ENCODE results near the gene R3HDM2. TPM values are rescaled to one million over a fixed set of nuclear protein-coding genes. Genes with fewer than 3 reads are reported as not detected.

Gene R3HDM2
- total and polyA plus RNA-seq, 2 of the 13 experiments (the other 11 are each of a cell fraction or from before 2014, with no cell fraction given): 11.1 to 23.5 TPM

- ChIA-PET POLR2A (interaction anchor here (1.0 to 1.3 kb wide), 2 partner anchors 55 to 58 kb away, joined by 3 to 4 read pairs; no protein-coding TSS in a partner anchor), CTCF (ENCODE audit: low intra/inter-chr PET ratio, low total read pairs) (interaction anchor here (1.2 kb wide), 1 partner anchor 198 kb away, joined by 4 read pairs; no protein-coding TSS in a partner anchor)
- H3K4me2 ChIP-seq (ENCODE audit: low read depth, low read length): peak overlapping the region; percentile 99
- DNase-seq (ENCODE audit: low spot score) (no peak), FAIRE-seq (no peak), ATAC-seq (no peak)
- no peak for TF ChIP-seq GMEB2 (CRISPR knock-in tag; IDR thresholded peaks at IDR 0.05; ENCODE audit: low read depth)
- no peak for TF ChIP-seq ZSCAN21 (CRISPR knock-in tag; IDR thresholded peaks at IDR 0.05; ENCODE audit: borderline replicate concordance)
- TF ChIP-seq SAP130 (CRISPR knock-in tag; IDR thresholded peaks at IDR 0.05; ENCODE audit: low read depth): 0 out of 2 replicates have a peak, but pooled peaks have one; percentile 1
- TF ChIP-seq RFX5 (IDR thresholded peaks at IDR 0.05; ENCODE audit: low read depth, low read length): no peak
- peak; percentile 31; the same call in 1 of the 2 replicates for TF ChIP-seq NFKB2 (CRISPR knock-in tag; IDR thresholded peaks at IDR 0.05; ENCODE audit: borderline replicate concordance)
- no peaks in the 10 kb centered on the region for H3K36me3 ChIP-seq (replicated peaks in 1 of 2; ENCODE audit: control insufficient read depth in 1 of 2, insufficient read depth in 2 of 2, low read length in 2 of 2)
- H3K4me1 ChIP-seq (ENCODE audit: insufficient read depth, low read length): peaks cover 55% of the 10 kb centered on the region
- BruUV-seq (replicated peaks): no TSS peak
- no peaks in the 10 kb centered on the region for H3K79me2 ChIP-seq (ENCODE audit: insufficient read depth, low read length)
- H4K20me1 ChIP-seq (ENCODE audit: insufficient read depth, low read length): no peaks in the 10 kb centered on the region
- peaks cover 0 to 30% of the 10 kb centered on the region in 2 experiments; a peak in 3 of 5 replicates for H3K27me3 ChIP-seq (ENCODE audit: control insufficient read depth in 1 of 2, insufficient read depth in 2 of 2, low read length in 2 of 2)
- H3K9me3 ChIP-seq (ENCODE audit: low read length): no peaks in the 10 kb centered on the region
- H2AFZ ChIP-seq (ENCODE audit: low read length): no peak overlapping the region
- H3K4me3 ChIP-seq (replicated peaks in 1 of 3; ENCODE audit: insufficient read depth in 1 of 3, low read depth in 2 of 3, low read length in 3 of 3): peak overlapping the region; percentile 53 to 94 (median 68)
- intact Hi-C loops (cut with micrococcal nuclease; ENCODE audit: unreplicated experiment): loop anchor here (2.0 kb wide), 1 partner anchor 25 kb away; no protein-coding TSS in a partner anchor
- H3K9ac ChIP-seq (ENCODE audit: insufficient read depth, low read depth, low read length): peak overlapping the region; percentile 39; the same call in 1 of the 2 replicates
- in situ Hi-C loops (cut with HindIII; ENCODE audit: extremely low pct_ligation_motif_present, low pct_unique_long_range_greater_than_20kb): no loop called here
- no peak overlapping the region for H3K27ac ChIP-seq (ENCODE audit: extremely low read length, insufficient read depth, low read length)
- WGBS (ENCODE audit: low lambda C conversion rate): 0% methylated on average over 7 of the region's 9 CpGs
Observed at GRCh38 chr12:57461917-57462250, 31.0 kb upstream of the R3HDM2 start.

- Histone ChIP-seq H3K36me3 (replicated peaks in 1 of 2; ENCODE audit: control insufficient read depth in 1 of 2, insufficient read depth in 2 of 2, low read length in 2 of 2) (no peaks in the 10 kb centered on the region), H3K27ac (ENCODE audit: extremely low read length, insufficient read depth, low read length) (no peak overlapping the region), H4K20me1 (ENCODE audit: insufficient read depth, low read length) (no peaks in the 10 kb centered on the region), H3K9me3 (ENCODE audit: low read length) (no peaks in the 10 kb centered on the region), H3K4me2 (ENCODE audit: low read depth, low read length) (peak overlapping the region; percentile 99), H3K27me3 (ENCODE audit: control insufficient read depth in 1 of 2, insufficient read depth in 2 of 2, low read length in 2 of 2) (peaks cover 0 to 28% of the 10 kb centered on the region in 2 experiments; a peak in 3 of 5 replicates), H3K4me1 (ENCODE audit: insufficient read depth, low read length) (peaks cover 60% of the 10 kb centered on the region), H3K79me2 (ENCODE audit: insufficient read depth, low read length) (peaks cover 4% of the 10 kb centered on the region), H3K4me3 (replicated peaks in 1 of 3; ENCODE audit: insufficient read depth in 1 of 3, low read depth in 2 of 3, low read length in 3 of 3) (peak overlapping the region; percentile 53 to 94 (median 68)), H2AFZ (ENCODE audit: low read length) (no peak overlapping the region), H3K9ac (ENCODE audit: insufficient read depth, low read depth, low read length) (peak overlapping the region; percentile 39; the same call in 1 of the 2 replicates)
- in situ Hi-C loops (cut with HindIII; ENCODE audit: extremely low pct_ligation_motif_present, low pct_unique_long_range_greater_than_20kb) (no loop called here), intact Hi-C loops (cut with micrococcal nuclease; ENCODE audit: unreplicated experiment) (no loop called here)
- CTCF ChIA-PET (ENCODE audit: low intra/inter-chr PET ratio, low total read pairs): interaction anchor here (1.2 kb wide), 1 partner anchor 198 kb away, joined by 4 read pairs; no protein-coding TSS in a partner anchor
- WGBS (ENCODE audit: low lambda C conversion rate): 3% methylated on average over 30 of the region's 32 CpGs
- no peak for ATAC-seq
- TF ChIP-seq ZNF652 (CRISPR knock-in tag; IDR thresholded peaks at IDR 0.05; ENCODE audit: borderline replicate concordance, low read depth) (peak; percentile 63; the same call in 1 of the 2 replicates), ZFYVE20 (CRISPR knock-in tag; IDR thresholded peaks at IDR 0.05; ENCODE audit: borderline replicate concordance, low read depth) (no peak), CREB1 (IDR thresholded peaks at IDR 0.05) (0 out of 2 replicates have a peak, but pooled peaks have one; percentile 31), CREB1 (CRISPR knock-in tag; IDR thresholded peaks at IDR 0.05) (no peak), PATZ1 (CRISPR knock-in tag; IDR thresholded peaks at IDR 0.05) (peak; percentile 51; the same call in 1 of the 2 replicates)
- BruUV-seq (replicated peaks): no TSS peak
- no peak for DNase-seq (ENCODE audit: low spot score)
- FAIRE-seq: no peak
- POLR2A ChIA-PET: interaction anchor here (1.0 to 1.3 kb wide), 2 partner anchors 58 to 59 kb away, joined by 3 to 5 read pairs; no protein-coding TSS in a partner anchor
Observed at GRCh38 chr12:57461276-57461916, 30.6 kb upstream of the R3HDM2 start.
